ENCODE measurements around the gene EML4.

Gene EML4

DNA sequence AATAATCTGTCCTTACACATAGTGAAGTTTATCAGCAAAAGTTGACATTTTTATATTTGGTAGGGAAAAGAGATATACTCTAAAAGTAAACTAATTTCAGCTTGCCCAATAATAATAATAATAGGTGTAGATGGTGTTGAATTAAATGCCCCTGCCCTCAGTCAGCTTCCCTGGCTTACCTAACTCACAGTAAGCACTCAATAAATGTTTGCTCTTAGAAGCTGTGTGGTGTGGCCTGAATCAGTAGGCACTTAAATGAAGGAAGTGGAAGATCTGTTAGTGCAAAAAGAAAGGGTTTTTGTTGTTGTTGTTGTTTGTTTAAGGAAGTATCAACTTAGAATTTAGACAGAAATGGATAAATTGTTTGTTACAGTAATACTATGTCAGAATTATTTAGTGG is 36.2 kb downstream of the EML4 start:
- no peak for TF ChIP-seq CTCF (IDR thresholded peaks at IDR 0.05)

- TF ChIP-seq CTCF (IDR thresholded peaks at IDR 0.05): no peak
Observed at GRCh38 chr2:42207826-42208225, 38.7 kb downstream of the EML4 start.

DNA sequence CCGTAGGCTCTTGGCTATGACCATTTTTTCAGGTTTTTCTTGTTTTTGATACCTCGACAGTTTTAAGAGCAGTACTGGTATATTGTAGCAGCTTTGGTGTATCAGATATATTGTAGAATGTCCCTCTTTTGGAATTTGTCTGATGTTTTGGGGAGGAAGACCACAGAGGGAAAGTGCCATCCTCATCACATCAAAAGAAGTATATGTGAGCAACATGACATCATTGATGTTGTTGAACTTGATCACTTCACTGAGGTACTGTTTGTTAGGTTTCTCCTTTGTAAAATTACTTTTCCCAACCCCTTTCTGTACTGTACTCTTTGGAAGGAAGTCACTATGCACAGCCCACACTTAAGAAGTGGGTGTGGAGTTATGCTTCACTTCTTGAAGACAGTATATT is 41.0 kb downstream of the EML4 start:
- no peak for TF ChIP-seq CTCF (IDR thresholded peaks at IDR 0.05)

- TF ChIP-seq CTCF (IDR thresholded peaks at IDR 0.05): no peak
Observed at GRCh38 chr2:42211291-42211690, 42.1 kb downstream of the EML4 start.

DNA sequence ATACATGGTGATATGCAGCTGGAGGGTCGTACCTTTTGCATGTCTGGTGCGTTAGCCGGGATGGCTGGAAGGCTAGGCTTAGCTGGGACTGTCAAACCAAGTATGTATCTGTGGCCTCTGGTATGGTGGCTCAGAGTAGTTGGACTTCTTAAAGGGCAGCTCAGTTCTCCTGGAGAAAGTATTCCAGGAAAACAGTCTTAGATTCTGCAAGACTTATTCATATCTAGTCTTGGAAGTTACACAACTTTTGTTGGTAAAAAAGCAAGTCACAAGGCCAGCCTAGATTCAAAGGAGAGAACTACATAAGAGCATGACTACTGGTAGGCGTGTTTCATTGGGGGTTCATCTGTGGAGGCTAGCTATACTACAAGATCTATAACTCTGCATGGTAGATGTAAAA is 45.5 kb downstream of the EML4 start:
- no peak for TF ChIP-seq CTCF (IDR thresholded peaks at IDR 0.05)

GRCh38 chr2:42216694-42217093 is 47.5 kb downstream of the EML4 start:
- no peak for TF ChIP-seq CTCF (IDR thresholded peaks at IDR 0.05)

- no peak for TF ChIP-seq CTCF (IDR thresholded peaks at IDR 0.05)
Observed at GRCh38 chr2:42217307-42217706, 48.2 kb downstream of the EML4 start.

DNA sequence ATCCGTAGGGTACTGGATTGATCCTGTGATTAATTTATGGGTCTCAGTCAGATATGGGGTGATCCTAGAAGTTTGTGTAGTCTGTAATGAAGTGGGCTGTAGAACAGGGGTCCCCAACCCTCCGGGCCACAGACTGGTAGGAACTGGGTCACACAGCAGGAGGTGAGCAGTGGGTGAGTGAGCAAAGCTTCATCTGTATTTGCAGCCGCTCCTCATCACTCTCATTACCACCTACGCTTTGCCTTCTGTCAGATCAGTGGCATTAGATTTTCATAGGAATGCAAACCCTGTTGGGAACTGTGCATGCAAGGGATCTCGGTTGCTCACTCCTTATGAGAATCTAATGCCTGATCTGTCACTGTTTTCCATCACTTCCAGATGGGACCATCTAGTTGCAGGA is 48.8 kb downstream of the EML4 start:
- no peak for TF ChIP-seq CTCF (IDR thresholded peaks at IDR 0.05)
